Measurements from ENCODE around the gene RSPH6A. TPM values are rescaled to one million over a fixed set of nuclear protein-coding genes. Genes with fewer than 3 reads are reported as not detected.
"Not testable (repeated sequence)": the region's sequence is repeated elsewhere in the genome, so short reads cannot be mapped to it uniquely, and the experiment has no call there.

Gene RSPH6A
- total RNA-seq, 1 experiment from 2014 or later = 0.39 TPM

DNA sequence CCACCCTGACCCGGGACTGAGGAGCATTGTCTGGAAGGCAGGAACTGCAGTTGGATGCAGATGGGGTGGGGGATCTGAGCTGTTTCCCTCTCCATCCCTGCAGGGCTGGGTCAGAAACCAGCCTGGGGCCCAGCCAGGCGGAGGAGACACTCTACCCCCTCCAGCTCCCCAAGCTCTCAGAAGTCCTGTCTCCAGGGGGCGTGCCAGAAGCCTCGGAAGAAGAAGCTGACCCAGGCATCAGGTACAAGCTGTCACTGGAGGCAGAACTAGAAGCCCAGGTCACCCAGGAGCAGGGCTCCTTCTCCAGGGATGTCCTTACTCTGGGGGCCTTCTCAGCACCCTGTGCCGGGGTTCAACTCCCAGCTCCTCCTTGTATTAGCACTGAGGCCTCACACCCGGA, 61.6 kb downstream of the RSPH6A start (continued):
- TF ChIP-seq IRF2 (CRISPR knock-in tag; IDR thresholded peaks at IDR 0.05; ENCODE audit: borderline replicate concordance, low read depth) = no peak
- TF ChIP-seq, protein P1, sequence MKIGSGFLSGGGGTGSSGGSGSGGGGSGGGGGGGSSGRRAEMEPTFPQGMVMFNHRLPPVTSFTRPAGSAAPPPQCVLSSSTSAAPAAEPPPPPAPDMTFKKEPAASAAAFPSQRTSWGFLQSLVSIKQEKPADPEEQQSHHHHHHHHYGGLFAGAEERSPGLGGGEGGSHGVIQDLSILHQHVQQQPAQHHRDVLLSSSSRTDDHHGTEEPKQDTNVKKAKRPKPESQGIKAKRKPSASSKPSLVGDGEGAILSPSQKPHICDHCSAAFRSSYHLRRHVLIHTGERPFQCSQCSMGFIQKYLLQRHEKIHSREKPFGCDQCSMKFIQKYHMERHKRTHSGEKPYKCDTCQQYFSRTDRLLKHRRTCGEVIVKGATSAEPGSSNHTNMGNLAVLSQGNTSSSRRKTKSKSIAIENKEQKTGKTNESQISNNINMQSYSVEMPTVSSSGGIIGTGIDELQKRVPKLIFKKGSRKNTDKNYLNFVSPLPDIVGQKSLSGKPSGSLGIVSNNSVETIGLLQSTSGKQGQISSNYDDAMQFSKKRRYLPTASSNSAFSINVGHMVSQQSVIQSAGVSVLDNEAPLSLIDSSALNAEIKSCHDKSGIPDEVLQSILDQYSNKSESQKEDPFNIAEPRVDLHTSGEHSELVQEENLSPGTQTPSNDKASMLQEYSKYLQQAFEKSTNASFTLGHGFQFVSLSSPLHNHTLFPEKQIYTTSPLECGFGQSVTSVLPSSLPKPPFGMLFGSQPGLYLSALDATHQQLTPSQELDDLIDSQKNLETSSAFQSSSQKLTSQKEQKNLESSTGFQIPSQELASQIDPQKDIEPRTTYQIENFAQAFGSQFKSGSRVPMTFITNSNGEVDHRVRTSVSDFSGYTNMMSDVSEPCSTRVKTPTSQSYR (CRISPR knock-in tag; IDR thresholded peaks at IDR 0.05) = no peak

DNA sequence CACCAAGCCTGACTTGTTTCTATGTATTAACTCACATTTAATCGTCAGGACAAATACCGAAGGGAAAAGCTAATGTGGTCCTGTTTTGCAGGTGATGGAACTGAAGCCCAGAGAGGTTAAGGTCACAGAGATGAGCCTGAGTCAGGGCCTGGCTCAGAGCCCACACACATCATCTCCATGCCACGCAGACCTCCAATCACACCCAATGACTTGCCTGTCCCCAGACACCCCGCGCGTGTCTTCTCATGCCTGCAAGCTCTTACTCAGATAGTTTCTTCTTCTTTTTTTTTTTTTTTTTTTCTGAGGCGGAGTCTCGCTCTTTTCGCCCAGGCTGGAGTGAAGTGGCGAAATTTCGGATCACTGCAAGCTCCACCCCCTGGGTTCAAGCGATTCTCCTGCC, 62.5 kb downstream of the RSPH6A start:
- Mint-ChIP-seq H3K27ac (no peak overlapping the region), H3K4me1 (peaks cover 3% of the 10 kb centered on the region), H3K27me3 (ENCODE audit: low read depth) (peaks cover 8% of the 10 kb centered on the region), H3K9me3 (no peaks in the 10 kb centered on the region), H3K36me3 (no peaks in the 10 kb centered on the region), H3K4me3 (no peak overlapping the region)
- TF ChIP-seq TEAD1 (CRISPR knock-in tag; IDR thresholded peaks at IDR 0.05) (no peak), CBFB (CRISPR knock-in tag; IDR thresholded peaks at IDR 0.05; ENCODE audit: low read depth) (no peak), KAT7 (CRISPR knock-in tag; IDR thresholded peaks at IDR 0.05; ENCODE audit: borderline replicate concordance) (no peak)
- TF ChIP-seq, protein P2, sequence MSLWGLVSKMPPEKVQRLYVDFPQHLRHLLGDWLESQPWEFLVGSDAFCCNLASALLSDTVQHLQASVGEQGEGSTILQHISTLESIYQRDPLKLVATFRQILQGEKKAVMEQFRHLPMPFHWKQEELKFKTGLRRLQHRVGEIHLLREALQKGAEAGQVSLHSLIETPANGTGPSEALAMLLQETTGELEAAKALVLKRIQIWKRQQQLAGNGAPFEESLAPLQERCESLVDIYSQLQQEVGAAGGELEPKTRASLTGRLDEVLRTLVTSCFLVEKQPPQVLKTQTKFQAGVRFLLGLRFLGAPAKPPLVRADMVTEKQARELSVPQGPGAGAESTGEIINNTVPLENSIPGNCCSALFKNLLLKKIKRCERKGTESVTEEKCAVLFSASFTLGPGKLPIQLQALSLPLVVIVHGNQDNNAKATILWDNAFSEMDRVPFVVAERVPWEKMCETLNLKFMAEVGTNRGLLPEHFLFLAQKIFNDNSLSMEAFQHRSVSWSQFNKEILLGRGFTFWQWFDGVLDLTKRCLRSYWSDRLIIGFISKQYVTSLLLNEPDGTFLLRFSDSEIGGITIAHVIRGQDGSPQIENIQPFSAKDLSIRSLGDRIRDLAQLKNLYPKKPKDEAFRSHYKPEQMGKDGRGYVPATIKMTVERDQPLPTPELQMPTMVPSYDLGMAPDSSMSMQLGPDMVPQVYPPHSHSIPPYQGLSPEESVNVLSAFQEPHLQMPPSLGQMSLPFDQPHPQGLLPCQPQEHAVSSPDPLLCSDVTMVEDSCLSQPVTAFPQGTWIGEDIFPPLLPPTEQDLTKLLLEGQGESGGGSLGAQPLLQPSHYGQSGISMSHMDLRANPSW (CRISPR knock-in tag; conservative IDR thresholded peaks at IDR 0.05; ENCODE audit: low read depth) = no peak
- ChIA-PET POLR2A (interaction anchor here (1.1 to 2.9 kb wide), 2 partner anchors 16 to 23 kb away, joined by 4 to 20 read pairs; partner anchors contain the start of gene SIX5), CTCF (interaction anchor here (0.6 to 7.3 kb wide), 7 partner anchors 10 to 60 kb away, joined by 3 to 93 read pairs (median 13); partner anchors contain the start of genes QPCTL and SIX5)
- ATAC-seq = no peak
- DNase-seq (ENCODE audit: low spot score) = no peak

DNA sequence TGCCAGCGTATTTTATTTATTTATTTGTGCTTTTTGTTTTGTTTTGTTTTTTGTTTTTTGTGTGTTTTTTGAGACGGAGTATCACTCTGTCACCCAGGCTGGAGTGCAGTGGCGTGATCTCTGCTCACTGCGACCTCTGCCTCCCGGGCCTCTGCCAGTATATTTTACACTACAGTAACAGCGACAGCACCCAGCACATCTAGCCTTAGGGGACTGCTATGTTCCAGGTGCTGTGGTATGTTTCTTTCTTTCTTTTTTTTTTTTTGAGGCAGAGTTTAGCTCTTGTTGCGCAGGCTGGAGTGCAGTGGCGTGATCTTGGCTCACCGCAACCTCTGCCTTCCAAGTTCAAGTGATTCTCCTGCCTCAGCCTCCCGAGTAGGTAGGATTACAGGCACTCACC, 63.6 kb downstream of the RSPH6A start:
- DNase-seq (ENCODE audit: low spot score); H3K4me3 Mint-ChIP-seq; H3K9me3 Mint-ChIP-seq; H3K4me1 Mint-ChIP-seq; H3K27ac Mint-ChIP-seq; H3K27me3 Mint-ChIP-seq (ENCODE audit: low read depth); ATAC-seq; H3K36me3 Mint-ChIP-seq: not testable (repeated sequence)
- POLR2A ChIA-PET = interaction anchor here (0.7 to 2.9 kb wide), 2 partner anchors 9 to 17 kb away, joined by 4 to 20 read pairs; partner anchors contain the start of gene SIX5
- CTCF ChIA-PET = interaction anchor here (0.6 to 7.3 kb wide), 4 partner anchors 8 to 49 kb away, joined by 3 to 93 read pairs (median 4); partner anchors contain the start of gene SIX5

DNA sequence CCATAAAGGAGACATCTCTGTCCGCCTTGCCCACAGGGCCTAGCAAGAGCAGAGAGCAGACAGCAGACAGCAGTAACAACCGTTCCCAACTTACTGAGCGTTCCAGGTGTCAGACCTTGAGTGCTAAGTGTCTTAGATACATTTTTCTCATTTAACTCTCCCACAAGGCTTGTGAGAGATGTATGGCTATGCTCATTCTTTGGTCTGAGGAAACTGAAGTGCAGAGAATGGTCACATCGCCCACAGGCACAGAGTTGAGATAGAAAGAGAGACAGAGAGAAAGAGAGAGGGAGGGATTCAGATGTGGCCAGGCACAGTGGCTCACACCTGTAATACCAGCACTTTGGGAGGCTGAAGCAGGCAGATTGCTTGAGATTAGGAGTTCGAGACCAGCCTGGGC, 67.6 kb downstream of the RSPH6A start:
- CTCF ChIA-PET = no interaction called here
- TF ChIP-seq, protein P3, sequence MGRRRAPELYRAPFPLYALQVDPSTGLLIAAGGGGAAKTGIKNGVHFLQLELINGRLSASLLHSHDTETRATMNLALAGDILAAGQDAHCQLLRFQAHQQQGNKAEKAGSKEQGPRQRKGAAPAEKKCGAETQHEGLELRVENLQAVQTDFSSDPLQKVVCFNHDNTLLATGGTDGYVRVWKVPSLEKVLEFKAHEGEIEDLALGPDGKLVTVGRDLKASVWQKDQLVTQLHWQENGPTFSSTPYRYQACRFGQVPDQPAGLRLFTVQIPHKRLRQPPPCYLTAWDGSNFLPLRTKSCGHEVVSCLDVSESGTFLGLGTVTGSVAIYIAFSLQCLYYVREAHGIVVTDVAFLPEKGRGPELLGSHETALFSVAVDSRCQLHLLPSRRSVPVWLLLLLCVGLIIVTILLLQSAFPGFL (CRISPR knock-in tag; IDR thresholded peaks at IDR 0.05; ENCODE audit: borderline replicate concordance) = no peak
- no peak for TF ChIP-seq ZBTB21 (CRISPR knock-in tag; IDR thresholded peaks at IDR 0.05; ENCODE audit: borderline replicate concordance)
- TF ChIP-seq, protein P4, sequence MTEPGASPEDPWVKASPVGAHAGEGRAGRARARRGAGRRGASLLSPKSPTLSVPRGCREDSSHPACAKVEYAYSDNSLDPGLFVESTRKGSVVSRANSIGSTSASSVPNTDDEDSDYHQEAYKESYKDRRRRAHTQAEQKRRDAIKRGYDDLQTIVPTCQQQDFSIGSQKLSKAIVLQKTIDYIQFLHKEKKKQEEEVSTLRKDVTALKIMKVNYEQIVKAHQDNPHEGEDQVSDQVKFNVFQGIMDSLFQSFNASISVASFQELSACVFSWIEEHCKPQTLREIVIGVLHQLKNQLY (CRISPR knock-in tag; IDR thresholded peaks at IDR 0.05) = no peak
- TF ChIP-seq, protein P5, sequence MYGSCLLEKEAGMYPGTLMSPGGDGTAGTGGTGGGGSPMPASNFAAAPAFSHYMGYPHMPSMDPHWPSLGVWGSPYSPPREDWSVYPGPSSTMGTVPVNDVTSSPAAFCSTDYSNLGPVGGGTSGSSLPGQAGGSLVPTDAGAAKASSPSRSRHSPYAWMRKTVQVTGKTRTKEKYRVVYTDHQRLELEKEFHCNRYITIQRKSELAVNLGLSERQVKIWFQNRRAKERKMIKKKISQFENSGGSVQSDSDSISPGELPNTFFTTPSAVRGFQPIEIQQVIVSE (CRISPR knock-in tag; IDR thresholded peaks at IDR 0.05; ENCODE audit: borderline replicate concordance) = no peak
- no peak for TF ChIP-seq ELF4 (CRISPR knock-in tag; IDR thresholded peaks at IDR 0.05; ENCODE audit: low read depth)
- no peak for TF ChIP-seq EMX1 (CRISPR knock-in tag; IDR thresholded peaks at IDR 0.05)
- TF ChIP-seq, protein P6, sequence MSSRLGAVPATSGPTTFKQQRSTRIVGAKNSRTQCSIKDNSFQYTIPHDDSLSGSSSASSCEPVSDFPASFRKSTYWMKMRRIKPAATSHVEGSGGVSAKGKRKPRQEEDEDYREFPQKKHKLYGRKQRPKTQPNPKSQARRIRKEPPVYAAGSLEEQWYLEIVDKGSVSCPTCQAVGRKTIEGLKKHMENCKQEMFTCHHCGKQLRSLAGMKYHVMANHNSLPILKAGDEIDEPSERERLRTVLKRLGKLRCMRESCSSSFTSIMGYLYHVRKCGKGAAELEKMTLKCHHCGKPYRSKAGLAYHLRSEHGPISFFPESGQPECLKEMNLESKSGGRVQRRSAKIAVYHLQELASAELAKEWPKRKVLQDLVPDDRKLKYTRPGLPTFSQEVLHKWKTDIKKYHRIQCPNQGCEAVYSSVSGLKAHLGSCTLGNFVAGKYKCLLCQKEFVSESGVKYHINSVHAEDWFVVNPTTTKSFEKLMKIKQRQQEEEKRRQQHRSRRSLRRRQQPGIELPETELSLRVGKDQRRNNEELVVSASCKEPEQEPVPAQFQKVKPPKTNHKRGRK (CRISPR knock-in tag; IDR thresholded peaks at IDR 0.05; ENCODE audit: borderline replicate concordance) = no peak

More for the DNA sequence above, 67.6 kb downstream of the RSPH6A start:
- no peak overlapping the region for H3K4me3 Mint-ChIP-seq
- POLR2A ChIA-PET = no interaction called here
- H3K36me3 Mint-ChIP-seq = no peaks in the 10 kb centered on the region
- no peak overlapping the region for H3K27ac Mint-ChIP-seq
- DNase-seq (ENCODE audit: low spot score) (no peak), ATAC-seq (no peak)
- no peaks in the 10 kb centered on the region for H3K4me1 Mint-ChIP-seq
- peaks cover 23% of the 10 kb centered on the region for H3K27me3 Mint-ChIP-seq (ENCODE audit: low read depth)
- H3K9me3 Mint-ChIP-seq = no peaks in the 10 kb centered on the region

All from WTC11 (cell line).